GM12801 (cell line): ENCODE data around the gene DEK.

Experiments used
- CTCF ChIP-seq: IDR thresholded peaks from one replicate; pipeline ENCODE4 v1.5.1; 2011; ENCODE audit warnings: control low read depth; ENCODE audit not compliant: insufficient read length; ENCODE audit errors: extremely low read depth

DEK gene

GRCh38 chr6:18185624-18186023 is 78.7 kb downstream of the DEK start:
- no peak for TF ChIP-seq CTCF

GRCh38 chr6:18183766-18184165 is 80.6 kb downstream of the DEK start:
- no peak for TF ChIP-seq CTCF

- no peak for TF ChIP-seq CTCF
Observed at GRCh38 chr6:18182568-18182967, 81.8 kb downstream of the DEK start.

- no peak for TF ChIP-seq CTCF
Observed at GRCh38 chr6:18179770-18180356, 84.5 kb downstream of the DEK start.

- TF ChIP-seq CTCF: no peak
Observed at GRCh38 chr6:18178960-18179615, 85.2 kb downstream of the DEK start.

- no peak for TF ChIP-seq CTCF
Observed at GRCh38 chr6:18177286-18177965, 86.9 kb downstream of the DEK start.
